Kidney tubule cell (primary cell): ENCODE data around the gene IFNA21.
"Not testable (repeated sequence)": the region's sequence is repeated elsewhere in the genome, so short reads cannot be mapped to it uniquely, and the experiment has no call there.

Source experiments
- DNase-seq: peaks from one replicate; pipeline ENCODE4 v3.0.0-alpha.2; 2018; ENCODE audit warnings: low spot score

Gene IFNA21

DNA sequence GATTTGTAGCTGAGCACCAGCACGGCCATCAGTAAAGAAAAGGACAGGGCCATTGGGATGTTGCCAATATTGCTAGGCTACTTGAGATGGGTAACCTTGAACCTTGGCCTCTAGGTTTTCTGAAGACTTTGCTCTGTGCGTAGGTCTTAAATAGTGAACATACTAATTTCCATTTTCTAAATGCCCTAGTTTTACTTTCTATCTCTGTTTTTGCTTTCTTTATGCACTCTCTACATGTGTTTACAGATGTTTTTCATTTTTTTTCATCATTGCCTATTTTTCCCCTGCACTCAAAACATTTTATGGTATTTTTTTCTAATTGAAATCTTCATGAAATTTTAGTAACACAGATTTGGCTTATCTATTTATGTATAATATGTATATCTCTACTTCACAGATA, at the start of gene IFNA21:
IFNA21 (minus strand) TSS at position 101 of the 400 bp plus-strand sequence; CDS start at position 53, 48 bp downstream.
- DNase-seq = not testable (repeated sequence)

DNA sequence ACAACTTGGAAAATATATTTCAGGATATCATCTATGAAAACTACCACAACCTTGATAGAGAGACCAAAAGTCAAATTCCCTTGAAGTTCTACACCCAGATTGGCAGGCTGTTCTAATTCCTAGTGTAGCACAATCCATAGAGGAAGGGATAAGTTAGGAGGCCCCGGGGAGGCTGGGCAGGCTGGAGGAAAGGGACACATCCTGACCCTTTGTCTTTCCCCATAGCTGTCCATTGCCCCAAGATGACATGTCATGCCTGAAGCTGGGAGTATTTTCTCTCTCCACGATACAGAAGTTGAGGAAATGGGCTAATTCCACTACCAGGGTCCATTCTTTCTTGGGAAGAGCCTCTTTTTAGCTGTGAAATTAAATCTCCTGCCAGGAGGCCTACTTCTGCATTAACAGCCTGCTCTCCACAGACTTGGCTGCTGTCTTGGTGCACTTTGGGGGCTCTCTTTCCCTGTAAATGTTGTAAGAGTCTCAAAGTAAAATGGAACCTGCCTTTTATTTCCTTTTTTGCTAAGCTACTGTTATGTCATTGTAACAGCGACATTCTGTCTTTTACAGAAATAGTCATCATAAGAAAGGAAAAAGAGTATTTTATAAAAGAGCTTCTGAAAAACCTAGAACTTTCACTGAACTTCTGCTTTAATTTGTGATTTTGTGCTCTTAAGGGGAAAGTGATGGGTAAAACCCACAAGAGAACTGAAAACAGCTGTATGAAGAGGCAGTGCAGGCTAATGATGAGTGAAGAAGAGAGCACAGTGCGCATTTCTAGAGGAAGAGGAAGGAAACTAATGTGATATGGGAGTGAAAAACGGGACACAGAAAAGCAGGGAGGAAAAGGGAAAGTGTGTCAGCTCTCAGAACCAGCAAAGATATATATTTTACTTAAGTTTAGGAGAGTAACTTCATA, 47.2 kb upstream of the IFNA21 start:
- peak; percentile 17 for DNase-seq

DNA sequence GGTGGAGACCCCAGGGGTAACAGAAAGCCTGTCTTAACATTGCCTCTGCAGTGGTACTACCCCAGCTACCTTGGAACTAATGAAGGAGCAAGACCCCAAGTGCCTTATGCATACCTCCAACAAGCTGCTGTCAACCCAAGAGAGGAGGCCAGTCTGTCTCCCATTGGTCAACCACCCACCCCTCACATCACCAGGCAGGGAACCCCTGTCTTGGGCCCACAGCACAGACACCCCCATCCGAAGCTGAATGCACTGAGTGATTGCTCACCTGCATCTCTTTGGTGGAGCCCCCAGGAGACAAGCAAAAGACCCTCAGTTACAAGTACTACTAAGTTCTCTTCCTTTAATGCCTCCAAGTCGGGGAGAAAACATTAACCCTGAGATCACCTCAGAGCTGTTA, 45.7 kb upstream of the IFNA21 start:
- not testable (repeated sequence) for DNase-seq

DNA sequence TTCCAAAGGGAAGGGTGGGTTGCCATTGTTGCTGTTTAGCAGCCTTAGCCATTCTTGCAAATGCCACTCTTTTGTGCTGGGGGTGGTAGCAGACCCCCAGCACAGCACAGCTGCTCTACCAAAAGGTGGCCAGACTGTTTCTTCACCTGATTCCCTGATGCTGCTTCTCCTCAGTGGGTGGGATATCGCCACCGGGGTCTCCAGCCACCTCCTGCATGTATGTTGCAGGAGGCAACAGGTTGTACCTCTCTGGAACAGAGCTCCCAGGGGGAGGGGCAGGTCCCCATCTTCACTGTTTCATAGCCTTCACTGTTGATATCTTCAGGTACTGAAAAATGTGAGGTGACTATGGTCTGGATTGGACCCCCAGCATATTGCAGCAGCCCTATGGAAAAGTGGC, 44.3 kb upstream of the IFNA21 start:
- not testable (repeated sequence) for DNase-seq

DNA sequence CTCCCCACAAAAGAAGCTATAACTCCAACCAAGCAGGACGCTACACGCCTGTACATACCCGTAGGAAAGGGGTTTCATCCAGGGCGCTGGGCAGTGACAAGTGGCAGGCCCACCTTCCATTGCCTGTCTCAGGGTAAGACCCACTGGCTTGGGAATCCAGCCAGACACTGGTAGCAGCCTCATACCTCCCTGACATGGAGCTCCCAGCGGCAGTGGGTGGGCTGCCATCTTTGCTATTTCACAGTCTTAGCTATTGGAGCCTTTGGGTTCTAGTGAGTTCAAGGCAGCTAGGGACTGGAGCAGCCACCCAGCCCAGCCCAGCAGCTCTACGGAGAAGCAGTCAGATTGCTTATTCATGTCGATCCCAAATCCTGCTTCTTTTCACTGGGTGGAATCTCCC, 43.9 kb upstream of the IFNA21 start:
- no peak for DNase-seq

DNA sequence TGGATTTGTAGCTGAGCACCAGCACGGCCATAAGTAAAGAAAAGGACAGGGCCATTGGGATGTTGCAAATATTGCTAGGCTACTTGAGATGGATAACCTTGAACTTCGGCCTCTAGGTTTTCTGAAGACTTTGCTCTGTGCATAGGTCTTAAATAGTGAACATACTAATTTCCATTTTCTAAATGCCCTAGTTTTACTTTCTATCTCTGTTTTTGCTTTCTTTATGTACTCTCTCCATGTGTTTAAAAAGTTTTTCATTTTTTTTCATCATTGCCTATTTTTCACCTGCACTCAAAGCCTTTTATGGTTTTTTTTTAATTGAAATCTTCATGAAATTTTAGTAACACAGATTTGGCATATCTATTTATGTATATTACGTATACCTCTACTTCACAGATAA, 40.6 kb upstream of the IFNA21 start, which contains the start of gene IFNA10:
IFNA10 (minus strand) TSS at position 101 of the 400 bp plus-strand sequence; CDS start at position 55, 46 bp downstream.
- DNase-seq = not testable (repeated sequence)

DNA sequence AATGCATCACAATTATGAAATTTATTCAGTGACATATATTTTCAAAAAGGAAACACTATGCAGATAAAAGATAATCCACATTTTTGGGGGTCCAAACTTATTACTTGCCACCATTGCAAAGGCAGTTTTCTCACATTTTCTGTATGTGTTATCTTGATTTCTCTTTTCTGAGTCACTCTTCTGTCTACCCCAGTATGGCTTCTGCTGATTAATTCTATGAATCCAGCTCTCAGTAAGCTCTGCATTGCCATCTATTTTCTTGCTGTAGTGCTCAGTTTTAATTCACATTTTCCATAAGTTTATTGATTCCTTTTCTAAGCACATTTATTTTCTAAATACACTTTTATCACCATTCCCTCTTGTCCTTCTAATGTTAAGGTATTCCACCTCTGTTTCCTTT, 38.7 kb upstream of the IFNA21 start:
- no peak for DNase-seq

DNA sequence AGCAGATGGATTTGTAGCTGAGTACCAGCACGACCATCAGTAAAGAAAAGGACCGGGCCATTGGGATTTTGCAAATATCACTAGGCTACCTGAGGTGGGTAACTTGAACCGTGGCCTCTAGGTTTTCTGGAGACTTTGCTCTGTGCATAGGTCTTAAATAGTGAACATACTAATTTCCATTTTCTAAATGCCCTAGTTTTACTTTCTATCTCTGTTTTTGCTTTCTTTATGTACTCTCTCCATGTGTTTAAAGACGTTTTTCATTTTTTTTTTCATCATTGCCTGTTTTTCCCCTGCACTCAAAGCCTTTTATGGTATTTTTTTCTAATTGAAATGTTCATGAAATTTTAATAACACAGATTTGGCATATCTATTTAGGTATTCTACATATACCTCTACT, 35.6 kb upstream of the IFNA21 start, which contains the start of gene IFNA7:
IFNA7 (minus strand) TSS at position 101 of the 400 bp plus-strand sequence; CDS start at position 61, 40 bp downstream.
- not testable (repeated sequence) for DNase-seq

DNA sequence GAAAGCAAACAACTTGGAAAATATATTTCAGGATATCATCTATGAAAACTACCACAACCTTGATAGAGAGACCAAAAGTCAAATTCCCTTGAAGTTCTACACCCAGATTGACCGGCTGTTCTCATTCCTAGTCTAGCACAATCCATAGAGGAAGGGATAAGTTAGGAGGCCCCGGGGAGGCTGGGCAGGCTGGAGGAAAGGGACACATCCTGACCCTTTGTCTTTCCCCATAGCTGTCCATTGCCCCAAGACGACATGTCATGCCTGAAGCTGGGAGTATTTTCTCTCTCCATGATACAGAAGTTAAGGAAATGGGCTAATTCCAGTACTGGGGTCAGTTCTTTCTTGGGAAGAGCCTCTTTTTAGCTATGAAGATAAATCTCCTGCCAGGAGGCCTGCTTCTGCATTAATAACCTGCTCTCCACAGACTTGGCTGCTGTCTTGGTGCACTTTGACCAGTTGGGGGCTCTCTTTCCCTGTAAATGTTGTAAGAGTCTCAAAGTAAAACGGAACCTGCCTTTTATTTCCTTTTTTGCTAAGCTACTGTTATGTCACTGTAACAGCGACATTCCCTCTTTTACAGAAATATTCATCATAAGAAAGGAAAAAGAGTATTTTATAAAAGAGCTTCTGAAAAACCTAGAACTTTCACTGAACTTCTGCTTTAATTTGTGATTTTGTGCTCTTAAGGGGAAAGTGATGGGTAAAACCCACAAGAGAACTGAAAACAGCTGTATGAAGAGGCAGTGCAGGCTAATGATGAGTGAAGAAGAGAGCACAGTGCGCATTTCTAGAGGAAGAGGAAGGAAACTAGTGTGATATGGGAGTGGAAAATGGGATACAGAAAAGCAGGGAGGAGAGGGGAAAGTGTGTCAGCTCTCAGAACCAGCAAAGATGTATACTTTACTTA, 28.7 kb upstream of the IFNA21 start:
- peak; percentile 27 for DNase-seq

DNA sequence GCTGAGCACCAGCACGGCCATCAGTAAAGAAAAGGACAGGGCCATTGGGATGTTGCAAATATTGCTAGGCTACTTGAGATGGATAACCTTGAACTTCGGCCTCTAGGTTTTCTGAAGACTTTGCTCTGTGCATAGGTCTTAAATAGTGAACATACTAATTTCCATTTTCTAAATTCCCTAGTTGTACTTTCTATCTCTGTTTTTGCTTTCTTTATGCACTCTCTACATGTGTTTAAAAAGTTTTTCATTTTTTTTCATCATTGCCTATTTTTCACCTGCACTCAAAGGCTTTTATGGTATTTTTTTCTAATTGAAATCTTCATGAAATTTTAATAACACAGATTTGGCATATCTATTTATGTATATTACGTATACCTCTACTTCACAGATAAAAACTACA, 21.0 kb upstream of the IFNA21 start, which contains the start of gene IFNA4:
IFNA4 (minus strand) TSS at position 101 of the 400 bp plus-strand sequence; CDS start at position 45, 56 bp downstream.
- not testable (repeated sequence) for DNase-seq

DNA sequence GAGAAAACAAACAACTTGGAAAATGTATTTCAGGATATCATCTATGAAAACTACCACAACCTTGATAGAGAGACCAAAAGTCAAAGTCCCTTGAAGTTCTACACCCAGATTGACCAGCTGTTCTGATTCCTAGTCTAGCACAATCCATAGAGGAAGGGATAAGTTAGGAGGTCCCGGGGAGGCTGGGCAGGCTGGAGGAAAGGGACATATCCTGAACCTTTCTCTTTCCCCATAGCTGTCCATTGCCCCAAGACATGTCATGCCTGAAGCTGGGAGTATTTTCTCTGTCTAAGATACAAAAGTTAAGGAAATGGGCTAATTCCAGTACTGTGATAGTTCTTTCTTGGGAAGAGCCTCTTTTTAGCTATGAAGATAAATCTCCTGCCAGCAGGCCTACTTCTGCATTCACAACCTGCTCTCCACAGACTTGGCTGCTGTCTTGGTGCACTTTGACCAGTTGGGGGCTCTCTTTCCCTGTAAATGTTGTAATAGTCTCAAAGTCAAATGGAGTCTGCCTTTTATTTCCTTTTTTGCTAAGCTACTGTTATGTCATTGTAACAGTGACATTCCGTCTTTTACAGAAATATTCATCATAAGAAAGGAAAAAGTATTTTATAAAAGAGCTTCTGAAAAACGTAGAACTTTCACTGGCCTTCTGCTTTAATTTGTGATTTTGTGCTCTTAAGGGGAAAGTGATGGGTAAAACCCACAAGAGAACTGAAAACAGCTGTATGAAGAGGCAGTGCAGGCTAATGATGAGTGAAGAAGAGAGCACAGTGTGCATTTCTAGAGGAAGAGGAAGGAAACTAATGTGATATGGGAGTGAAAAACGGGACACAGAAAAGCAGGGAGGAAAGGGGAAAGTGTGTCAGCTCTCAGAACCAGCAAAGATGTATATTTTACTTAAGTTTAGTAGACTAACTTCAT, 16.6 kb upstream of the IFNA21 start:
- peak; percentile 26 for DNase-seq

DNA sequence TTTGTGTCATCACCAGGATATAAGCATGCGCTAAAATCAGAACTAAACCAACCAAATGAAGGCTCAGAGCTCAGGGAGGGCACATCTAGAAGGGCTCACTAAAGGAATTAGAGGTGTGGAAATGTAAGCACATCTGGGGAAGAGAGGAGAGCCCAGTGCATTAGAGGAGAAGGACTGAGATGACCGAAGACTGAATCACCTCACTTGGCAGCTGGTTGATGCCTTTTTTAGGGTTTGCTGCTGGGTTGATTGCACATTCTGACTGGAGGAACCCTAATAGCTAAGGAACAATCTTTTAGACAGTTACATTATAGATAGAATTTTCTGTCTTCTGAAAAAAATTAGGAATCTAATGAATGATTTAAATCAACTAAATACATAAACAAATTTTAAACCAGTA, 8.2 kb upstream of the IFNA21 start:
- no peak for DNase-seq

DNA sequence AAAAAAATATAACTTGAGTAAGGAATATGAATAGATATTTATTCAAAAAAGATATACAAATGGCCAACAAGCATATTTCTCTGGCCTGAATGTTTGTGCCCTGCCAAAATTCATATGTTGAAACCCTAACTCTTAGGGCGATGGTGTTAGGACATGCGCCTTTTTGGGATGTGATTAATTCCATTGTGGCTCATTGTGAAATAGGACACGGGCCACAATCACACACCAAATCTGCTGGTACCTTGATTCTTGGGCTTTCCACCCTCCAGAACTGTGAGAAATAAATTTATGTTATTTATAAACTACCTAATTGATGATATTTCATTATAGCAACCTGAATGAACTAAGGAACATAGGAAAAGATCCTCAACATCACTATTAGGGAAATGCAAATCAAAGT, 5.7 kb upstream of the IFNA21 start:
- DNase-seq = no peak

DNA sequence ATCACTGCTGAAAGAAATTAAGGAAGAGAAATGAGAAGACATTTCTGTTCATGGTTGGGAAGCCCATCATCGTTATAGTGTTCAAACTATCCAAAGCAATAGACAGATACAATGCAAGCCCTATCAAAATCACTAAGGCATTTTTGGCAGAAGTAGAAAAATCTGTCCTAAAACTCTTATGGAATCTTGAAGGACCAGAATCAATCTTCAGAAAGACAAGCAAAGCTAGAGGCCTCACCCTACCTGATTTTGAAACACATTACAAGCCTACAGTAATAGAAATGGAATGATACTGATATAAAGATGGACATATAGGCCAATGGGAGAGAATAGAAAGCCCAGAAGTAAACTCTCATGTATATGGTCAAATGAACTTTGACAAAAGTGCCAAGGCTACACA, 4.9 kb upstream of the IFNA21 start:
- no peak for DNase-seq

DNA sequence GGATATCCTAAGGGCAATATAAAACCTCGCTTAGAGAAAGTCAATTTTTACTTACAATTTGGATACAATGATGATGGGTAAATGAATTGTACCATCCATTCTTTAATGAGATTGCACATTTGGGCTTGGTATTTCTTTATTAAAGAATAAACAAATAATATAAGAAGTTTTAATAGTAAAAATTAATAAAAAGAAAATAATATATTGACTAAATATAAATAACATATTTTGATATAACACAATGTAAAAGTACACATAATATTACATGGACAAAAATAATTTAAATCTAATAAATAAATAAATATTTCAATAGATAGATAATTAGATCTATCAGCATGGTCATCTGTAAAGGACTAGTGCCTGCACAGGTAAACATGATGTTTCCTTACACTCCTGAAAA, 944 bp downstream of the IFNA21 start:
- DNase-seq = no peak

DNA sequence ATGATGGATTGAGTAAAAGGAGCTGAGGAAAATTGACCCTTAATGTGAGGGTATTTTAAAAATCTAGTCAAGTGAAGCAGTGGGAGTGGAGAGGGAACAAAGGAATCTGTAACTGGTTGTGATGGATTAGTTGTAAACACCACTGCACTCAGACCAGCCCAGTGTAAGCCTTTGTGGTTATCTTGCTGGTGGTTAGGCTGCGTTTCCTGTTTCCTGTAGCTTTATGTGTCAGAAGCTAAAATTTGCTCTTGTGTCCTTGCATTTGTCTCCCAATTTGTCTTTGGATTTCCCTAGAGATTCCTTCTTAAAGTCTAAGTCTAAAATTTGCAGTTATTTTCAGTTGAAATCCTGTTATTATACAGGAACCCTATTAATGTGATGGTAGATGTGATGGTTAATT, 6.3 kb downstream of the IFNA21 start:
- DNase-seq = peak; percentile 34

DNA sequence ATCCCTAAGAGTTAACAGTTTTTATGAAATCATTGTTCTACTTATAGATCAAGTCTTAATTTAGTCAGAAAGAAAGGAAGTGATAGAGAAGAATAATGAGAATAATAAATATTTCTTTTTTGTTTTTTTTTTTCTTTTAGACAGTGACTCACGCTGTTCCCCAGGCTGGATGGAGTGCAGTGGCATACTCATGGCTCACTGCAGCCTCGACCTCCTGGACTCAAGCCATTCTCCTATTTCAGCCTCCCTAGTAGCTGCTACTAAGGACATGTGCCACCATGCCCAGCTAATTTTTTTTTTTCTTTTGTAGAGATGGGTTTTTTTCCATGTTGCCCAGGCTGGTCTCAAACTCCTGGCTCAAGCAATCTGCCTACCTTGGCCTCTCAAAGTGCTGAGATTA, 11.0 kb downstream of the IFNA21 start:
- peak; percentile 16 for DNase-seq

DNA sequence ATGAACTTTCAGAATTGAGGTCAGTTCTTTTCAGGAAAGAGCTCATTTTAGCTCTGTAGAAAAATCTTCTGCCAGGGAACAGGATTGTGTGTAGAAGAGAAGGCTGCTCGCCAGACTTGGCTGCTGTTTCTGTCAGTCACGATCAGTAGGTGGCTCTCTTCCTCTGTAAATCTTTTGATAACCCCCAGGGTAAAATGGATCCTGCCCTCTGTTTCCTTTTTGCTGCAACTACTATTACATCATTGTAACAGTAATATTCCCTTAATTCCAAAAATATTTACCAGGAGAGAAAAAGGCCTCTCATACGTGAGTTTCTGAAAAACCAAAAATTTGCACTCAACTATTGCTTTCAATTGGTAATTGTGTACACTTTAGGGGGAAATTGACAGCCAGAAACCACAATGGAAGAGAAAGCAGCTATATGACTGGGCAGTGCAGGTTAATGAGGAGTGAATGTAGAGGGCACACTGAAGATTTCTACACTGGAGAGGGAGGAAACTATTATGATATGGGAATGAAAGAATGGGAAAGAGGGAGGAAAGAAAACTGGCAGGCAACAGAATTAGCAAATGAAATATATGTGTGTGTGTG, 12.3 kb downstream of the IFNA21 start:
- peak; percentile 49 for DNase-seq

DNA sequence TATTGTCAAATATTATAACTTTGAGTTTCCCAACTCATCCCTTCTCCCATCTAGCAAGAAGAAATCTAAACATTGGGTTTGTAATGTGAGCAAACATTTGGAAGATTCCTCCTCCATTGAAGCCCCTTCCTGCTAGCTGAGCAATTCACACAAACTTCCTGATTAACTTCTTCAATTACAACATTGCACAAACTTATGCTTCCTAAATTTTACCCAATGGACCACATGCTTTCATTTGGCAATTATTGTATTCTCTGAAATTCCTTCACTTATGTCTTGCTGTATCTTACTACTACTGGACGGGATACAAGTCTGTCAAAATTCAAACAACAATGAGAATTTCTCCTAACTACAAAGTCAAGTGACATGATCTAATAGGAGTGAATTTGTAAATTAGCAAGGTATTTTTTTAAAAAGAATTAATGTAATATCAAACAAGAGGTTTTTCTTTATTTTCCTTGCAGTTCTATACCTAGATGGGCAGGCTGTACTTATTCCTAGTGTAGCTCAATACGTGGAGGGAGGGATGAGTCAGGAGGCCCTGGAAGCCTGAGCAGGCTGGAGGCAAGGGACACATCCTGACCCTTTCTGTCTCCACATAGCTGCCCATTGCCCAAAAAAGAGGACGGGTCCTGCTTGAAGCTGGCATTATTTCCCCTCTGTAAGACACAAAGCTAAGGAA, 13.0 kb downstream of the IFNA21 start:
- DNase-seq = peak; percentile 38

DNA sequence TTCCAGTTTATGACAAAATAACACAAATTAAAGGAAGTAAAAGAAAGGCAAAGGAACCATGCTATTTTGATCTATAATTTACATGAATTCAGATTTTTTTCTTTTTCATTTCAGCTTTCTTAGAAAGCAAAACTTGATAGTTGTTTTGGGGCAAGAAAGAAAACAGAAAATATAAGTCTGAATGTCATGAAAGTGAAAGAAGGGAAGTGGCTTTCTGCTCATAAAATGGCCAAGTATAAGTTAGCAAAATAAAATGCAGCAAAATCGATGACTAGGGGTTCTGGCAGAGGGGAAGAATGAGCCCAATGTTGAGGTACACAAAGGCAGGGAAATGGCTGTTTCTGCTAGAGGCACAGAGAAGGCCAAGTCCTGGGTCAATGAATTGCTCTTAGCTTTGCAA, 21.9 kb downstream of the IFNA21 start:
- no peak for DNase-seq
